HepG2 (cell line): ENCODE data around the gene NDEL1. TPM values are rescaled to one million over a fixed set of nuclear protein-coding genes. Genes with fewer than 3 reads are reported as not detected.
A peak's percentile ranks its signal among the peaks of the same experiment; 100 is the strongest.

Source experiments
- ATF7 ChIP-seq, 2 experiments: fragments of 450-650 bp in 1 of 2; sonication (generic) in 1 of 2; formaldehyde crosslinking in 1 of 2; IDR thresholded peaks; 2 replicates each; pipeline versions ENCODE4 v1.4.0 to v1.6.1; 2016 to 2020; ENCODE audit warnings: antibody characterized with exemption in 1 of 2, mild to moderate bottlenecking in 1 of 2, missing genetic modification reagents in 1 of 2
- CENPX ChIP-seq: sonication (generic); formaldehyde crosslinking; IDR thresholded peaks from 2 replicates; pipeline ENCODE4 v1.9.0; 2021; ENCODE audit warnings: mild to moderate bottlenecking, missing genetic modification reagents, moderate library complexity
- NFYC ChIP-seq: IDR thresholded peaks from 2 replicates; pipeline ENCODE4 v1.6.1; 2016; ENCODE audit warnings: missing genetic modification reagents, missing compliant biosample characterization
- NPAS2 ChIP-seq: sonication (generic); formaldehyde crosslinking; IDR thresholded peaks from 2 replicates; pipeline ENCODE4 v1.8.0; 2022; ENCODE audit warnings: mild to moderate bottlenecking, missing genetic modification reagents, borderline replicate concordance
- RELA ChIP-seq: sonication (generic); formaldehyde crosslinking; IDR thresholded peaks from 2 replicates; pipeline ENCODE4 v1.4.0; 2020; ENCODE audit warnings: missing genetic modification reagents
- TBL1XR1 ChIP-seq: fragments of 150-350 bp; IDR thresholded peaks from 2 replicates; pipeline ENCODE4 v1.6.1; 2014; ENCODE audit warnings: borderline replicate concordance, low read length; ENCODE audit not compliant: partially characterized antibody
- ZNF10 ChIP-seq: sonication (generic); formaldehyde crosslinking; IDR thresholded peaks from 2 replicates; pipeline ENCODE4 v1.4.0; 2020; ENCODE audit warnings: mild to moderate bottlenecking, low read depth, missing genetic modification reagents, borderline replicate concordance
- ZNF292 ChIP-seq: sonication (generic); formaldehyde crosslinking; IDR thresholded peaks from 2 replicates; pipeline ENCODE4 v1.8.1; 2022; ENCODE audit warnings: mild to moderate bottlenecking, low read depth, missing genetic modification reagents, borderline replicate concordance
- ZNF329 ChIP-seq: sonication (generic); formaldehyde crosslinking; IDR thresholded peaks from 2 replicates; pipeline ENCODE4 v1.9.0; 2021; ENCODE audit warnings: low read depth, mild to moderate bottlenecking, missing genetic modification reagents
- ZNF343 ChIP-seq: sonication (generic); formaldehyde crosslinking; IDR thresholded peaks from 2 replicates; pipeline ENCODE4 v1.4.0; 2020; ENCODE audit warnings: mild to moderate bottlenecking, missing genetic modification reagents
- ZNF350 ChIP-seq: sonication (generic); formaldehyde crosslinking; IDR thresholded peaks from 2 replicates; pipeline ENCODE4 v1.4.0; 2020; ENCODE audit warnings: mild to moderate bottlenecking, low read depth, missing genetic modification reagents, borderline replicate concordance
- ZNF773 ChIP-seq: sonication (generic); formaldehyde crosslinking; IDR thresholded peaks from 2 replicates; pipeline ENCODE4 v1.4.0; 2020; ENCODE audit warnings: missing genetic modification reagents, borderline replicate concordance
- ZNF788 ChIP-seq: sonication (generic); formaldehyde crosslinking; IDR thresholded peaks from 2 replicates; pipeline ENCODE4 v1.5.0; 2020; ENCODE audit warnings: mild to moderate bottlenecking, missing genetic modification reagents, borderline replicate concordance
- polyA plus RNA-seq, 8 experiments: library from polyadenylated mRNA; depleted of rRNA in 3 of 8; stranded (reverse) in 7 of 8; unstranded in 1 of 8; fragments of >200 nt; fragmentation: Illumina TruSeq in 4 of 8; extraction: Trizol in 4 of 8; gene quantifications; 2 replicates each; pipeline versions ENCODE4 v1.2.1 to v1.2.3, GENCODE V29; 2011 to 2016; ENCODE audit warnings: low read depth in 4 of 8, missing spikeins in 1 of 8, mixed read lengths in 1 of 8; ENCODE audit not compliant: insufficient read depth in 1 of 8
- total RNA-seq, 5 experiments: library from RNA; depleted of rRNA; stranded (reverse); fragments of >200 nt; fragmentation: Illumina TruSeq; extraction: Trizol; gene quantifications; 2 replicates each; pipeline ENCODE4 v1.2.3, GENCODE V29; 2016; ENCODE audit warnings: low read depth in 1 of 5
- TF ChIP-seq, protein P1 (sequence below): sonication (generic); formaldehyde crosslinking; IDR thresholded peaks from 2 replicates; pipeline ENCODE4 v1.4.0; 2020; ENCODE audit warnings: missing genetic modification reagents, mild to moderate bottlenecking, borderline replicate concordance
- TF ChIP-seq, protein P2 (sequence below): IDR thresholded peaks from 2 replicates; pipeline ENCODE4 v1.6.1; 2012; ENCODE audit warnings: inconsistent platforms
- TF ChIP-seq, protein P3 (sequence below): sonication (generic); formaldehyde crosslinking; IDR thresholded peaks from 2 replicates; pipeline ENCODE4 v1.4.0; 2020; ENCODE audit warnings: mild to moderate bottlenecking, missing genetic modification reagents, borderline replicate concordance
- TF ChIP-seq, protein P4 (sequence below): sonication (generic); formaldehyde crosslinking; IDR thresholded peaks from 2 replicates; pipeline ENCODE4 v1.4.0; 2020; ENCODE audit warnings: missing genetic modification reagents, borderline replicate concordance

Gene NDEL1
- total and polyA plus RNA-seq, 2 of the 13 experiments (the other 11 are each of a cell fraction or from before 2014, with no cell fraction given), result 59.8 to 153 TPM

DNA sequence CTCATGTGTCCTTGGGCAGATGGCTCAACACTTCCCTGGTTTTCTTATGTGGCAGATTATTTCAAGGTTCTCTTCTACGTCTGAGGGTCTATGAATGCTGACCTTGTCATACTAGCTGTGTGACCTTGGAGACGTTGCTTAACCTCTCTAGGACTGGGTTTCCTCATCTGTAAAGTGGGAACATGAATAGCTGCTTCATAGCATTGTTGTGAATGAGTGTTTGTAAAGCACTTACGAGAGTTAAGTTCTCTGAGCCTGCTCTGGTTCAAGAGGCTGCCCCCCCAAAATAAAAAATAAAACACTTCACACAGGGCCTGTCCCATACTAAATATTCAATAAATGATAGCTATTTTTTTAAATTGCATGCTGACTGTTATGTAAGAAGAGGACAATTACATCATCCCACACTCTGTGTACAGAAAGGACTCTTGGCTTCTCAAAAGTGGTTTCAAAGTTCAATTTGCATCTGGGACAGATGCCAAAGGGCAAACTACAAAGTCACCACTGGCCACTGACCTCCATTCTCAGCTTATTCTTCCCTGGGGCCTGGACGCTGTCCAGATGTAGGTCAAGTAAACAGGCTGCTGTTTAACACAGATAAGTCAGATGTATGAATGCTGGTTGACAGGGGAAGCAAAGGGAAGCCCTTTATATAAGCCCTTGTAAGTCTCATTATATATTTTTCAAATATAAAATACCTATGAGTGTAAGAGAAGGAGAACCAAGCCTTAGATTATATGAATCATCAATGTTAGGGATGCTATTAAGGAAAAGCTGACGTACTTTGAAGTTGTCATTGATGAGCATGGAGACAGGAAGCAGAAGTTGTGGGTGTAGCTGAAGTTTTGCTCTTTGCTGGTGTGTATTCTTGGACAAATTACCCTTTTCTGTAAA is 15.4 kb upstream of the NDEL1 start (continued):
- TF ChIP-seq, protein P1, sequence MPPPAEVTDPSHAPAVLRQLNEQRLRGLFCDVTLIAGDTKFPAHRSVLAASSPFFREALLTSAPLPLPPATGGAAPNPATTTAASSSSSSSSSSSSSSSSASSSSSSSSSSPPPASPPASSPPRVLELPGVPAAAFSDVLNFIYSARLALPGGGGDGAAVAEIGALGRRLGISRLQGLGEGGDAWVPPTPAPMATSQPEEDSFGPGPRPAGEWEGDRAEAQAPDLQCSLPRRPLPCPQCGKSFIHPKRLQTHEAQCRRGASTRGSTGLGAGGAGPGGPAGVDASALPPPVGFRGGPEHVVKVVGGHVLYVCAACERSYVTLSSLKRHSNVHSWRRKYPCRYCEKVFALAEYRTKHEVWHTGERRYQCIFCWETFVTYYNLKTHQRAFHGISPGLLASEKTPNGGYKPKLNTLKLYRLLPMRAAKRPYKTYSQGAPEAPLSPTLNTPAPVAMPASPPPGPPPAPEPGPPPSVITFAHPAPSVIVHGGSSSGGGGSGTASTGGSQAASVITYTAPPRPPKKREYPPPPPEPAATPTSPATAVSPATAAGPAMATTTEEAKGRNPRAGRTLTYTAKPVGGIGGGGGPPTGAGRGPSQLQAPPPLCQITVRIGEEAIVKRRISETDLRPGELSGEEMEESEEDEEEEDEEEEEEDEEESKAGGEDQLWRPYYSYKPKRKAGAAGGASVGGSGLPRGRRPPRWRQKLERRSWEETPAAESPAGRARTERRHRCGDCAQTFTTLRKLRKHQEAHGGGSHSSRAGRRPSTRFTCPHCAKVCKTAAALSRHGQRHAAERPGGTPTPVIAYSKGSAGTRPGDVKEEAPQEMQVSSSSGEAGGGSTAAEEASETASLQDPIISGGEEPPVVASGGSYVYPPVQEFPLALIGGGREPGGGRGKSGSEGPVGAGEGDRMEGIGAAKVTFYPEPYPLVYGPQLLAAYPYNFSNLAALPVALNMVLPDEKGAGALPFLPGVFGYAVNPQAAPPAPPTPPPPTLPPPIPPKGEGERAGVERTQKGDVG, result no peak
- TF ChIP-seq RELA (CRISPR knock-in tag) (no peak), TBL1XR1 (peak; percentile 98), NFYC (peak; percentile 22; the same call in 1 of the 2 replicates), ZNF343 (no peak), ZNF773 (CRISPR knock-in tag) (no peak), CENPX (CRISPR knock-in tag) (no peak), ZNF10 (CRISPR knock-in tag) (no peak), ATF7 (IDR thresholded peaks at IDR 0.05) (peak; percentile 89), ATF7 (CRISPR knock-in tag; IDR thresholded peaks at IDR 0.05) (peak; percentile 97), ZNF292 (CRISPR knock-in tag) (peak; percentile 67; the same call in 1 of the 2 replicates), NPAS2 (CRISPR knock-in tag) (no peak), ZNF329 (no peak), ZNF788 (peak; percentile 83; the same call in 1 of the 2 replicates), ZNF350 (CRISPR knock-in tag) (0 out of 2 replicates have a peak, but pooled peaks have one; percentile 21)
- TF ChIP-seq, protein P2, sequence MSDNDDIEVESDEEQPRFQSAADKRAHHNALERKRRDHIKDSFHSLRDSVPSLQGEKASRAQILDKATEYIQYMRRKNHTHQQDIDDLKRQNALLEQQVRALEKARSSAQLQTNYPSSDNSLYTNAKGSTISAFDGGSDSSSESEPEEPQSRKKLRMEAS, result peak; percentile 30; the same call in 1 of the 2 replicates
- TF ChIP-seq, protein P3, sequence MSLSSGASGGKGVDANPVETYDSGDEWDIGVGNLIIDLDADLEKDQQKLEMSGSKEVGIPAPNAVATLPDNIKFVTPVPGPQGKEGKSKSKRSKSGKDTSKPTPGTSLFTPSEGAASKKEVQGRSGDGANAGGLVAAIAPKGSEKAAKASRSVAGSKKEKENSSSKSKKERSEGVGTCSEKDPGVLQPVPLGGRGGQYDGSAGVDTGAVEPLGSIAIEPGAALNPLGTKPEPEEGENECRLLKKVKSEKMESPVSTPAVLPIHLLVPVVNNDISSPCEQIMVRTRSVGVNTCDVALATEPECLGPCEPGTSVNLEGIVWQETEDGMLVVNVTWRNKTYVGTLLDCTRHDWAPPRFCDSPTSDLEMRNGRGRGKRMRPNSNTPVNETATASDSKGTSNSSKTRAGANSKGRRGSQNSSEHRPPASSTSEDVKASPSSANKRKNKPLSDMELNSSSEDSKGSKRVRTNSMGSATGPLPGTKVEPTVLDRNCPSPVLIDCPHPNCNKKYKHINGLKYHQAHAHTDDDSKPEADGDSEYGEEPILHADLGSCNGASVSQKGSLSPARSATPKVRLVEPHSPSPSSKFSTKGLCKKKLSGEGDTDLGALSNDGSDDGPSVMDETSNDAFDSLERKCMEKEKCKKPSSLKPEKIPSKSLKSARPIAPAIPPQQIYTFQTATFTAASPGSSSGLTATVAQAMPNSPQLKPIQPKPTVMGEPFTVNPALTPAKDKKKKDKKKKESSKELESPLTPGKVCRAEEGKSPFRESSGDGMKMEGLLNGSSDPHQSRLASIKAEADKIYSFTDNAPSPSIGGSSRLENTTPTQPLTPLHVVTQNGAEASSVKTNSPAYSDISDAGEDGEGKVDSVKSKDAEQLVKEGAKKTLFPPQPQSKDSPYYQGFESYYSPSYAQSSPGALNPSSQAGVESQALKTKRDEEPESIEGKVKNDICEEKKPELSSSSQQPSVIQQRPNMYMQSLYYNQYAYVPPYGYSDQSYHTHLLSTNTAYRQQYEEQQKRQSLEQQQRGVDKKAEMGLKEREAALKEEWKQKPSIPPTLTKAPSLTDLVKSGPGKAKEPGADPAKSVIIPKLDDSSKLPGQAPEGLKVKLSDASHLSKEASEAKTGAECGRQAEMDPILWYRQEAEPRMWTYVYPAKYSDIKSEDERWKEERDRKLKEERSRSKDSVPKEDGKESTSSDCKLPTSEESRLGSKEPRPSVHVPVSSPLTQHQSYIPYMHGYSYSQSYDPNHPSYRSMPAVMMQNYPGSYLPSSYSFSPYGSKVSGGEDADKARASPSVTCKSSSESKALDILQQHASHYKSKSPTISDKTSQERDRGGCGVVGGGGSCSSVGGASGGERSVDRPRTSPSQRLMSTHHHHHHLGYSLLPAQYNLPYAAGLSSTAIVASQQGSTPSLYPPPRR (CRISPR knock-in tag), result peak; percentile 91
- TF ChIP-seq, protein P4, sequence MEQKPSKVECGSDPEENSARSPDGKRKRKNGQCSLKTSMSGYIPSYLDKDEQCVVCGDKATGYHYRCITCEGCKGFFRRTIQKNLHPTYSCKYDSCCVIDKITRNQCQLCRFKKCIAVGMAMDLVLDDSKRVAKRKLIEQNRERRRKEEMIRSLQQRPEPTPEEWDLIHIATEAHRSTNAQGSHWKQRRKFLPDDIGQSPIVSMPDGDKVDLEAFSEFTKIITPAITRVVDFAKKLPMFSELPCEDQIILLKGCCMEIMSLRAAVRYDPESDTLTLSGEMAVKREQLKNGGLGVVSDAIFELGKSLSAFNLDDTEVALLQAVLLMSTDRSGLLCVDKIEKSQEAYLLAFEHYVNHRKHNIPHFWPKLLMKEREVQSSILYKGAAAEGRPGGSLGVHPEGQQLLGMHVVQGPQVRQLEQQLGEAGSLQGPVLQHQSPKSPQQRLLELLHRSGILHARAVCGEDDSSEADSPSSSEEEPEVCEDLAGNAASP (CRISPR knock-in tag), result peak; percentile 92; the same call in 1 of the 2 replicates
